ENCODE data around the gene CARD11.
A peak's percentile ranks its signal among the peaks of the same experiment; 100 is the strongest.

Gene CARD11

DNA sequence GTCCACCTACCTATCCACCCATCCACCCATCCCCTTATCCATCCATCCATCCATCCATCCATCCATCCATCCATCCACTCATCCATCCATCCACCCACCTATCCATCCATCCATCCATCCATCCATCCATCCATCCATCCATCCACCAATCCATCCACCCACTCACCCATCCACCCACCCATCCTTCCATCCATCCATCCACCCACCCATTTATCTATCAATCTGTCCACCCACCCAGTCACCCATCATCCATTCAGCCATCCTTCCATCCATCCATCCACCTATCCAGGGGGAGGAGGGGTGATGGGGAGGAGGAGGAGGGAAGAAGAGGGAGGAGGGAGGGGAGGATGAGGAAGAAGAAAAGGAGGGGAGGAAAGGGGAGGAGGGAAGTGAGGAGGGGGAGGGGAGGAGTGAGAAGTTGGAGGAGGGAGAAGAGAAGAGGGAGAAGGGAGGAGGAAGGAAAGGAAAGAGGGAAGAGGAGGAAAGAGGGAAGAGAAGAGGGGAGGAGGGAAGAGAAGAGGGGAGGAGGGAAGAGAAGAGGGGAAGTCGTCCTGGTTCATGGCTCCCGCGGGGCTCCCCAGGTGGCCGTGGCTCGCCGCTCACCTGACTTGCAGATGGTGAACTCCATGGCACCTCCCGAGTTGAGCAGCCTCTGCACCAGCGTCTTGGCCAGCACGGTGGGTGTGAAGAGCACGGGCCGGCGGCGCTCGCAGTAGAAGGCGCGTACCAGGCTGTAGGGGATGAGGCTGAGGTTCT, 130.8 kb downstream of the CARD11 start:
- DNase-seq (ENCODE audit: low read depth in 2 of 2, low spot score in 1 of 2) = no peak

GRCh38 chr7:2911466-2911865, 132.2 kb downstream of the CARD11 start:
- no peak for DNase-seq (ENCODE audit: low read depth in 2 of 2, low spot score in 1 of 2)

DNA sequence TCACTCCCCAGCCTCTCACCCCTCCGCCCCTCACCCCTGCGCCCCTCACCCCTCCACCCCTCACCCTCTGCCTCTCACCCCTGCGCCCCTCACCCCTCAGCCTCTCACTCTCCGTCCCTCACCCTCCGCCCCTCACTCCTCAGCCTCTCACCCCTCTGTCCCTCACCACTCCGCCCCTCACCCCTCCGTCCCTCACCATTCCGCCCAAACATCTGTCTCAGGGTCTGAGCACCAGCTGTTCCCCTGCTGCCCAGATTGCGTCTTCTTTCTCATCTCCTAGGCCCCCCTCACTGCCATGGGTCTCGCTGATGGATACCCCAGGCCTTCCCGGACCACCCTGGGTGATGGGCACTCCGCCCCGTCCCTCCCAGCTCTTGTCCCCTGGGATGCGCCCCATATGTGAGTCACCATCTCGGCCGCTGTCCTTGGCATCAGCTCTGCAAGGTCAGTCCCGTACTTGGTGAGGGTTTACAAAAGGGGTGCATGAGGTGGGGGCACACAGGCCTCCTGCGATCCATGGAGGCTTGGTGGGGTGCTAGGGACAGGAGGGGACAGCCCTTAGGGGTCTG, 134.1 kb downstream of the CARD11 start:
- DNase-seq (ENCODE audit: low read depth in 2 of 2, low spot score in 1 of 2) = no peak

- DNase-seq (ENCODE audit: low read depth in 2 of 2, low spot score in 1 of 2) = no peak
Observed at GRCh38 chr7:2909043-2909442, 134.6 kb downstream of the CARD11 start.

- no peak for DNase-seq (ENCODE audit: low read depth in 2 of 2, low spot score in 1 of 2)
Observed at GRCh38 chr7:2908103-2908683, 135.5 kb downstream of the CARD11 start.

- no peak for DNase-seq (ENCODE audit: low read depth in 2 of 2, low spot score in 1 of 2)
Observed at GRCh38 chr7:2906197-2906931, 137.3 kb downstream of the CARD11 start.

- DNase-seq (ENCODE audit: low read depth in 2 of 2, low spot score in 1 of 2) = no peak
Observed at GRCh38 chr7:2905500-2905899, 138.2 kb downstream of the CARD11 start.

- DNase-seq (ENCODE audit: low read depth in 2 of 2, low spot score in 1 of 2) = no peak
Observed at GRCh38 chr7:2905027-2905426, 138.6 kb downstream of the CARD11 start.

DNA sequence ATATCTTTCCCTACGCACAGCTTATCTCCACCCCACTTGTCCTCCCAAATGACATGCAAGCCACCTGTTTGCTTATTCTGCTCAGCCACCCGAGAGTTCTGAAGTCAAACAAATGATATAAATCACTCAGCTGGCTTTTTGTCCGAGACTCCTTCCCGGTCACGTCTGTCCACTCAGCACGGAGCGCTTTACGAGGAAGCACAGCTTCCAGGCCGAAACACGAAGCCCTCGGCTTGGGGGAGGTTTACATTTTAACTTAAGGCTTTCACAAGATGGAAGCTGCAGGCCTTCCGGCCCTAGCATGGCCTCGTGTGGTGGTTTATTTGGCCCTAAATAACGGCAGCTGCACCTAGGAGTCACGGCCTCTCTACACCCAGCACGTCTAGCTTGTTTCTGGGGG, 139.5 kb downstream of the CARD11 start:
- DNase-seq (ENCODE audit: low read depth in 2 of 2, low spot score in 1 of 2) = no peak

DNA sequence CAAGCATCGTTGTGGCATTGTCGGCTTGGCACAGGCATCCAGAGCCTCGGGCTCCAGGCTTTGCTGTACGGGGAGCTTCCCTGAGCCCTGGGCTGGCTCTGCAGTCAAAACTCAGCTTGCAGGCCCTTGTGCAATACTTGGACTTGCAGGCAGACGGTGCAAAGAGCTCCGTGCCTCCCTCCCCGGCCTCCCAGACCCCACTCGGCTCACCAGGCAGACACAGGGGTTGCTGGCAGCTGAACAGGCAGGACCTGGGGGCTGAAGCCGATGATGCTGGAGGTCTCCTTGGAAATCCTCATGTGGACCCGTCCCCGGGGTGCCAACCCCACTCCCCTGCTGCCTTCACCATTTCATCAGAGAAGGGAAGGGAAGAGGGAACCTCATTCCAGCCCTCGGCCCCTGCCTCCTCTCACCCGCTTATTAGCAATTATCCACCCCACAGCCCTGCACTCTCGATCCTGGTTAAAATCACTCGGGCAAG, 139.9 kb downstream of the CARD11 start:
- no peak for DNase-seq (ENCODE audit: low read depth in 2 of 2, low spot score in 1 of 2)

DNA sequence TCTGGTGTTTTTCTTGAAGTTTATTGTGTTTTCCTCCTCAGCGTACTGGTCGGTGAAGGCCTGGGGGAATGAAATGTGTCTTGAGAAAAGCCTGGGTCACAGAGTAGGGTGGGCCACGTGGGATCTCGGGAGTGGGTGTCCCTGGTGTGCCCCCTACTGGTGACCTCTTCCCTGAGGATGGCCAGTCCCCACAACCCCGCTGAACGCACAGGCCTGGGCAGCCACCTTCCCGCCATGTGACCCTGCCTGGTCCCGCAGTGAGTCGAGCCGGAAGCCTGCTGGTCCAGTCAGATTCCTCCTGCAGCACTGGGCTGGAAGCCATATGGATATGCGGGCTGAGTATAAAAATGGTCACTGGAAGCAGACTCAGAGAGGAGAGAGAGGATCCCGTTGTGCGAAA, 146.6 kb downstream of the CARD11 start:
- no peak for DNase-seq (ENCODE audit: low read depth in 2 of 2, low spot score in 1 of 2)

DNA sequence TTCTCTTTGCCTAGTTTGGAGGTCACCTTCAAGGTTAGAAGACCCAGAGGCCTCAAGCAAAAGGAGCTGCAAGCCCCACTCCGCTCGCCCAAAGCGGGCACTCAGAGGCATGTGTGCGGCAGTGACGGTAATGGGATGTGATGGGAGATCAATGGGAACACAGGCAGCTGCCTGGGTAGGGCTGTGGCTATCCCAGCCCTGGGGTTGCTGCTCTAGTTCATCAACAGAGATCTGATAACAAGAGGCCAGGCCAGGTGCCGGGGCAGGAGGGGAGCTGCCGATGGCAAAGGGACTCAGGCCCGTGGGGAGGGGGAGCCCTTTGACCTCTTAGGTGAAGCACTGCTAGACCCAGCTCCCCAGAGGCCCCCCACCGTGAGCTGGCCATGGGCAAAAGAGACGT, 147.5 kb downstream of the CARD11 start:
- no peak for DNase-seq (ENCODE audit: low read depth in 2 of 2, low spot score in 1 of 2)

DNA sequence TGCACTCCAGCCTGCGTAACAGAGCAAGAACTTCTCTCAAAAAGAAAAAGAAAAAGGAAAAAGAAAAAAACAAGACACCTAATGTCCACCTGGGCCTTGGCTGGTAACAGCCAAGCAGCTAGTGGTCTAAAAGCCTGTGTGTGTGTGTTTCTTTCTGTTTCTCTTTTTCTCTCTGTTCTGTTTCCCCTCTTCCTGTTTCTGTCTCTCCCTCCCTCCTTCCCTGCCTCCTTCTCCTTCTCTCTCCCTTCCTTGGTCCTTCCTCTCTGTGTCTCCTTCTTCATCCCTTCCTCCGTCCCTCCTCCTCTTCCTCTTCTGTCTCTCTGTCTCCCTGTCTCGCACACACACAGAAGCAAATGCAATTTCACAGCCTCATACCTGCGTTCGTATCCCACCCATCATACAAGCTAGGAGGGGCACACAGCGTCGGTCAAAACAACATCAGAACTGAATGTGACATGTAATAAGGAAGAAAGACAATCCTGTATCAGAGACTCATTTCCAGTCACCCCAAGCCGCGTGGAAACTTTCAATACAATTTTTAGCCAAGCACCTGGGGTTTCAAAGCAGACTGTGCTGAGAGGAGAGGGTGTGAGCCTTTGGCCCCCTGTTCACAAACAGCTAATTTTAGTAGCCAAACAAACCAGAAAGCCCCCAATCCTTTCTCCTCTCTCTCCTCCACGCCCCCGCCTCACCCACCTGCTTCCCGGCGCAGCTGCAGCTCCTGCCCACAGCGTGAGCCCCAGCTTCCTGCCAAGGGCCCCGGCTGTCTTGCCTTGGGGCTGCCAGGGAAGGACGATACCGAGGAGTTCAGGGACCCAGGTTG, 149.3 kb downstream of the CARD11 start:
- DNase-seq (ENCODE audit: low read depth in 2 of 2, low spot score in 1 of 2) = peak in 1 of 2 donors; percentile 18

DNA sequence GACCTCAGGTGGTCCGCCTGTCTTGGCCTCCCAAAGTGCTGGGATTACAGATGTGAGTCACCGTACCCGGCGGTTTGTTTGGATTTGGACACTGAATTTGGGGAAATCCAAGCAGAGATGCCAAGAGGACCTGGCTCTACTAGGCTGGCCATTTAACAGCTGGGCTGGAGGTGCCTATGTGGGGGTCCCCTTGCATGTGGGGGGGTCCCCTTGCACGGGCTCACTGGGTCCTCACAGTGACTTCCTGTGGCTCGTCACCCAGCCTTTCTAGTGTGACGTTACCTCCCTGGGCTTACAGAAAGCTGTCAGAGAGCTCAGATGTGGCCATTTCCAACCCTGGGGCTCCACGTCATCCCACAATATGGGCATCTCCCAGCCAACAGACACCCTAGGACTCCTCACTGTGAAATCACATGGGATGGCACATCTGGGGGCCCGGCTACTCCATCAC, 150.2 kb downstream of the CARD11 start:
- DNase-seq (ENCODE audit: low read depth in 2 of 2, low spot score in 1 of 2) = no peak

GRCh38 chr7:2892549-2892948, 151.1 kb downstream of the CARD11 start:
- DNase-seq (ENCODE audit: low read depth in 2 of 2, low spot score in 1 of 2) = no peak

GRCh38 chr7:2887816-2888215, 155.9 kb downstream of the CARD11 start:
- DNase-seq (ENCODE audit: low read depth in 2 of 2, low spot score in 1 of 2) = no peak

DNA sequence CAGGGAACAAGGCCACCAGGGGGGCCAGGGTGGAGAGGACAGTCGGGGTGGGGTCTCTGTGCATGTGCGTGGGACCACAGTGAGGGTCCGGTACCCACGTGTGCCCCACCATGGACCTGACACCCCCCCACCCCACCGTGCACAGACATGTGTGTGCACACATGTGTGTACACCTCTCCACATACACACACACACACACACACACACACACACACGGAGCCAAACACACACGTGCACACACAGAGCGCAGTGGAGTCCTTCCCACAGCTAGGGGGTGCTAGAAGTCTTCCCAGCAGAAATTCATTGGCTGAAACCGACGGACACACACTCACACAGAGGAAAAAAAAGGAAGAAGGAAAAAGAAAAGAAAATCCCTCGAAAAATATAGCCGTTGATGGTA, 156.8 kb downstream of the CARD11 start:
- no peak for DNase-seq (ENCODE audit: low read depth in 2 of 2, low spot score in 1 of 2)

- DNase-seq (ENCODE audit: low read depth in 2 of 2, low spot score in 1 of 2) = no peak
Observed at GRCh38 chr7:2886391-2886790, 157.3 kb downstream of the CARD11 start.

- no peak for DNase-seq (ENCODE audit: low read depth in 2 of 2, low spot score in 1 of 2)
Observed at GRCh38 chr7:2884161-2884560, 159.5 kb downstream of the CARD11 start.

DNA sequence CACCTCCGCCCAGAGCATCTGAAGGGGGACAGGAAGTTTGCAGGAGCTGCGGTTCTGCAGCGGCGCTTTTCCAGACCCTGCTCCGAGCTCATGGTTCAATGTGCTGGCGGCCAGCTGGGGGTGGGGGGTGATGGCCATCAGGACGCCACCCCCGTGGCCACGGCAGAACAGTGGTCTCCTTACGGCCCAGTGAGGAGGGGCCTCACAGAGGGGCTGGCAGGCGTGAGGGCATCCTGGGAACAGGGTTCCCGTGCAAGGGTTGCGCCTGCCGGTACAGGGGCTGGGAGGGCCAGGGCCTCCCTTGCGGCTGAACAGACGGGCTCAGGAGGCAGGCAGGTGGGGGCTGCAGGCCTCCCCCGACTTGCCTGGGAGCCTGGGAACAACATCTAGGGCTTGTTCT, 160.6 kb downstream of the CARD11 start:
- no peak for DNase-seq (ENCODE audit: low read depth in 2 of 2, low spot score in 1 of 2)

DNA sequence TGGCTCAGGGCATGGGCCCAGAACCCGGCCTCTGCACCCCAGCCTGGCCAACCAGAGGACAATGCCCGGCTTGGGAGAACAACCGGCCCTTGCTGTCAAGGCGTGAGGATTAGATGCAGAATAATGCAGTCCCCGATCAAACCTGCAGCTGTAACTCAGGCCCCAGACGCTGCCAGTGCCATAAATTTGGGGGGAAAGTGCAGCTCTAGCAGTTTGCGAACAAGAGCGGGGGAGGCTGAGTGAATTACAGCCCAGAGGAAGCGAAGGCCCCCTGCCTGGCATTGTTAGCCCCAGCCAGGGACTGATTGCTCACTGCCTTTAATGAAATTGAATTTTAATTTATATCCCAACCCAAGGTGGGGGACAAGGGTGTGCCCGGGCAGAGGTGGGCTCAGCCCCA, 161.6 kb downstream of the CARD11 start:
- DNase-seq (ENCODE audit: low read depth in 2 of 2, low spot score in 1 of 2) = no peak
